B cell (primary cell): Measurements from ENCODE around the gene NKIRAS2. TPM values are rescaled to one million over a fixed set of nuclear protein-coding genes. Genes with fewer than 3 reads are reported as not detected.

Experiments used
- ATAC-seq: fragments of 200-7000 bp; cut with Tn5 transposase; one replicate; pipeline ENCODE4 v1.10.0; 2021; ENCODE audit warnings: low read depth, mild to moderate bottlenecking, moderate number of reproducible peaks, moderate library complexity
- CTCF ChIA-PET: fragments of 350-600 bp; sonication (Branson Sonifier 250); formaldehyde crosslinking; loops from one replicate; lab custom pipeline; 2021; ENCODE audit warnings: antibody characterized with exemption, inconsistent platforms; lab: Charles Lee
- POLR2A ChIA-PET: fragments of 350-600 bp; sonication (Branson Sonifier 250); formaldehyde crosslinking; loops from one replicate; lab custom pipeline; 2021; ENCODE audit warnings: antibody characterized with exemption; lab: Charles Lee
- DNase-seq: peaks from one replicate; pipeline ENCODE4 v3.0.0; 2013
- H2AFZ ChIP-seq: 2 replicates; pipeline ENCODE4 v1.6.1; 2012; ENCODE audit warnings: mild to moderate bottlenecking, low read depth, low read length; ENCODE audit not compliant: insufficient read depth, poor library complexity, severe bottlenecking
- H3K27ac ChIP-seq, 2 donors: 1 replicate in 1 of 2; 2 replicates in 1 of 2; pipeline ENCODE4 v1.5.1; 2012 to 2013; ENCODE audit warnings: low read length in 2 of 2, mild to moderate bottlenecking in 2 of 2, moderate library complexity in 1 of 2
- H3K27me3 ChIP-seq, 4 experiments: fragments of 200-600 bp in 1 of 4; sonication (generic) in 1 of 4; replicated peaks in 1 of 4; 1 replicate in 2 of 4; 2 replicates in 2 of 4; pipeline versions ENCODE4 v1.6.1 to v1.7.0; 2013 to 2016; ENCODE audit warnings: low read length in 3 of 4, mild to moderate bottlenecking in 2 of 4, mixed read lengths in 1 of 4, moderate library complexity in 1 of 4; ENCODE audit not compliant: insufficient read depth in 4 of 4, control insufficient read depth in 3 of 4; ENCODE audit errors: control extremely low read depth in 1 of 4
- H3K36me3 ChIP-seq, 2 experiments: replicated peaks in 1 of 2; 1 replicate in 1 of 2; 2 replicates in 1 of 2; pipeline versions ENCODE4 v1.6.1 to v1.7.1; 2013; ENCODE audit warnings: low read length in 1 of 2; ENCODE audit not compliant: insufficient read depth in 2 of 2, control insufficient read depth in 1 of 2; ENCODE audit errors: control extremely low read depth in 1 of 2, extremely low read depth in 1 of 2
- H3K4me1 ChIP-seq, 2 donors: fragments of 200-600 bp in 1 of 2; sonication (generic) in 1 of 2; 1 replicate in 1 of 2; 2 replicates in 1 of 2; pipeline versions ENCODE4 v1.5.1 to v1.6.1; 2013 to 2017; ENCODE audit warnings: low read length in 2 of 2; ENCODE audit not compliant: control insufficient read depth in 2 of 2, insufficient read depth in 2 of 2
- H3K4me2 ChIP-seq: replicated peaks from 2 replicates; pipeline ENCODE3; 2012; ENCODE audit warnings: mild to moderate bottlenecking, low read depth, low read length; ENCODE audit not compliant: poor library complexity, severe bottlenecking
- H3K4me3 ChIP-seq, 5 experiments: fragments of 200-600 bp in 1 of 5; sonication (generic) in 1 of 5; 1 replicate in 3 of 5; 2 replicates in 2 of 5; pipeline versions ENCODE4 v1.5.1 to v1.7.0; 2011 to 2016; ENCODE audit warnings: low read length in 4 of 5, mild to moderate bottlenecking in 4 of 5, low read depth in 2 of 5, control low read depth in 1 of 5, moderate library complexity in 1 of 5; ENCODE audit not compliant: insufficient read depth in 1 of 5; ENCODE audit errors: control extremely low read depth in 1 of 5, extremely low read depth in 1 of 5
- H3K79me2 ChIP-seq: fragments of 200-600 bp; sonication (generic); one replicate; pipeline ENCODE4 v1.6.0; 2016; ENCODE audit warnings: low read length; ENCODE audit not compliant: control insufficient read depth, insufficient read depth
- H3K9ac ChIP-seq: fragments of 200-600 bp; sonication (generic); 2 replicates; pipeline ENCODE4 v1.6.1; 2017; ENCODE audit warnings: mild to moderate bottlenecking, low read length, moderate library complexity
- H3K9me3 ChIP-seq, 3 donors: one replicate each; pipeline versions ENCODE4 v1.6.1 to v1.7.1; 2013; ENCODE audit warnings: low read length in 2 of 3; ENCODE audit not compliant: control insufficient read depth in 2 of 3, insufficient read depth in 1 of 3; ENCODE audit errors: control extremely low read depth in 1 of 3
- H4K20me1 ChIP-seq: 2 replicates; pipeline ENCODE4 v1.6.0; 2012; ENCODE audit warnings: mild to moderate bottlenecking, low read length; ENCODE audit not compliant: insufficient read depth, control insufficient read depth, poor library complexity, severe bottlenecking
- H3K27ac Mint-ChIP-seq: one replicate; pipeline ENCODE4 v1.8.0; 2021; ENCODE audit warnings: mixed read lengths
- H3K27me3 Mint-ChIP-seq: one replicate; pipeline ENCODE4 v1.8.0; 2021; ENCODE audit warnings: mixed read lengths
- H3K4me1 Mint-ChIP-seq: one replicate; pipeline ENCODE4 v1.8.0; 2021; ENCODE audit warnings: mixed read lengths
- H3K4me3 Mint-ChIP-seq: one replicate; pipeline ENCODE4 v1.8.0; 2021; ENCODE audit warnings: mixed read lengths
- H3K9me3 Mint-ChIP-seq: one replicate; pipeline ENCODE4 v1.8.0; 2022; ENCODE audit warnings: mixed read lengths; ENCODE audit not compliant: insufficient read depth
- CTCF ChIP-seq: fragments of 200-600 bp; IDR thresholded peaks from one replicate; pipeline ENCODE4 v1.8.0; 2022; ENCODE audit warnings: antibody characterized with exemption, mild to moderate bottlenecking
- EZH2 ChIP-seq: IDR thresholded peaks from 2 replicates; pipeline ENCODE4 v1.6.1; 2012; ENCODE audit warnings: borderline replicate concordance, low read depth, mild to moderate bottlenecking, moderate library complexity, low read length; ENCODE audit not compliant: insufficient read depth, poor library complexity, severe bottlenecking
- WGBS: methylation state at CpG from one replicate; pipeline ENCODE4 v1.1.5; 2013; ENCODE audit warnings: missing lambda C conversion rate; ENCODE audit not compliant: insufficient coverage; 5-methylcytosine and 5-hydroxymethylcytosine counted together
- intact Hi-C: fragments of 100-400 bp; cut with micrococcal nuclease; formaldehyde crosslinking; loops from one replicate; pipeline ENCODE4 v1.10.0; 2022
- polyA plus RNA-seq: library from polyadenylated mRNA; depleted of rRNA; stranded (reverse); fragments of >200 nt; gene quantifications from 2 replicates; pipeline ENCODE4 v1.2.3, GENCODE V29; 2012
- total RNA-seq, 2 donors: library from RNA; stranded (reverse); fragments of 120-200 nt in 1 of 2; gene quantifications; 1 replicate in 1 of 2; 2 replicates in 1 of 2; pipeline versions ENCODE4 v1.2.3 to v1.2.4, GENCODE V29; 2013 to 2022

The NKIRAS2 gene
- total and polyA plus RNA-seq, 2 donors (not counting 1 experiment from before 2014, with no cell fraction given), result 22.0 to 29.2 TPM

GRCh38 chr17:42023524-42024349, 3.8 kb downstream of the NKIRAS2 start:
- H3K27ac ChIP-seq, result peak overlapping the region in 1 of 2 donors; percentile 41
- peaks cover 27 to 34% of the 10 kb centered on the region in 2 donors for H3K4me1 ChIP-seq
- CTCF ChIA-PET, result interaction anchor here (0.7 to 4.9 kb wide), 11 partner anchors 8 to 164 kb away, joined by 3 to 80 read pairs (median 4); partner anchors contain the start of genes C17orf113, DHX58 and KAT2A
- Mint-ChIP-seq H3K27ac (peak overlapping the region; percentile 10), H3K27me3 (no peaks in the 10 kb centered on the region), H3K4me1 (peaks cover 37% of the 10 kb centered on the region), H3K4me3 (no peak overlapping the region), H3K9me3 (no peaks in the 10 kb centered on the region)
- H3K4me2 ChIP-seq, result no peak overlapping the region
- peaks cover 0 to 26% of the 10 kb centered on the region in 2 experiments for H3K36me3 ChIP-seq
- intact Hi-C loops, result no loop called here
- H3K9me3 ChIP-seq, result no peaks in the 10 kb centered on the region
- H3K4me3 ChIP-seq, result no peak overlapping the region
- no peak for TF ChIP-seq EZH2
- no peak for TF ChIP-seq CTCF
- ATAC-seq, result no peak
- POLR2A ChIA-PET, result interaction anchor here (0.6 to 0.7 kb wide), 2 partner anchors 97 to 274 kb away, joined by 4 to 5 read pairs; partner anchors contain the start of gene KAT2A
- peaks cover 15% of the 10 kb centered on the region for H4K20me1 ChIP-seq
- WGBS, result 98% methylated on average over 8 of the region's 15 CpGs
- no peak for DNase-seq
- no peak overlapping the region for H2AFZ ChIP-seq
- H3K9ac ChIP-seq, result no peak overlapping the region
- H3K27me3 ChIP-seq, result peaks cover 0 to 3% (median 0%) of the 10 kb centered on the region in 4 experiments
- peaks cover 35% of the 10 kb centered on the region for H3K79me2 ChIP-seq
